NCI-H226 (cell line): ENCODE data around the gene PCIF1.

Experiments used
- DNase-seq: peaks from one replicate; pipeline ENCODE4 v3.0.0-alpha.2; 2015

The PCIF1 gene

DNA sequence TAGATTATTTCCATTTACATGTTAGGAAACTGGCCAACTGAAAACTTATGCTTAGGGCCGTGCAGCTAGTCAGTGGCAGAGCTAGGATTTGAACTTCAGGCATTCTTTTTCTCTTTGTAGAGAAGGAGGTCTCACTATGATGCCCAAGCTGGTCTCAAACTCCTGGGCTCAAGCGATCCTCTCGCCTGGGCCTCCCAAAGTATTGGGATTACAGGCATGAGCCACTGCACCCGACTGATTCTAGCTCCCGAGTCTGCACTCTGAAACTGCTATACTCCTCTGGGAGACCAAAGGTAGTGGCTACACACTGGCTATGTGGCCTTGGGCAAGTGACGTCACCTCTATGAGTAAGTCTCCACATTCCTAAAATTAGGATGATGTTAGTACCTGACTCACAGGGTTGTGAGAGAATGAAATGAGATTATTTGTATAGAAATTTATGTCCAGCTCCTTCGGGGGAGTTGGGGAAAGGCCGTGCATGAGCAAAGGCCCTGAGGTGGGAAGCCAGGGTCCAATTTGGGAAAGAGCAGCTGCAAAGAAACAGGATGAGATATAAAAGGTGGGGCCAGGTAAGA, 28.9 kb upstream of the PCIF1 start:
- peak; percentile 77 for DNase-seq

DNA sequence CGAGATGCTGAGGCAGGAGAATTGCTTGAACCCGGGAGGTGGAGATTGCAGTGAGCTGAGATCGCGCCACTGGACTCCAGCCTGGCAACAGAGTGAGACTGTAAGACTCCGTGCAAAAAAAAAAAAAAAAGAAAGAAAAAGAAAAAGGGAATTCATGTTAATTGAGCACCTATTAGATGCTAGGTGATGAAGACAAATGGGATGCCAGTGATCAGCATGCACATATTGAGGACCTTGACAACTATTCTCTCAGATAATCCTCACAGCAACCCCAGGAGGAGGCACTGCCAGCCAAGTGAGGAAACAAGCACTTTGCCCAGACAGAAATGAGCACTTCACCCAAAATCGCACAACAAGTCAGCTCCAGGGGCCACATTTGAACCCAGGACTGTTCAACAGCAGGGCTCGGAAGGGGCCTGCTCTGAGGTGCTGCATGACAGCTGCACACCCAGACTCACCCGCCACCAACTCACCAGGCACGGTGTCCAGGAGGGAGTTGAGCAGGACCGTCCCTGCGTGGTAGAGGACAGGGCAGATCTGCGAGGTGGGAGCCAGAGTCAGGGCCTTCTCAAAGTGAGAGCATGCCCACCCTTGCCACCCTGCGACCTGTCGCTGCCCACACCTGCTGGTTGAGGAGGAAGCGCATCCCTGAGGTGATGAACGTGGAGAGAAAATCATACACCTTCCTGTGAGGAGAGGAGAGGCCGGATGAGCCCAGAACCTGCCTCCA, 27.1 kb upstream of the PCIF1 start:
- no peak for DNase-seq

DNA sequence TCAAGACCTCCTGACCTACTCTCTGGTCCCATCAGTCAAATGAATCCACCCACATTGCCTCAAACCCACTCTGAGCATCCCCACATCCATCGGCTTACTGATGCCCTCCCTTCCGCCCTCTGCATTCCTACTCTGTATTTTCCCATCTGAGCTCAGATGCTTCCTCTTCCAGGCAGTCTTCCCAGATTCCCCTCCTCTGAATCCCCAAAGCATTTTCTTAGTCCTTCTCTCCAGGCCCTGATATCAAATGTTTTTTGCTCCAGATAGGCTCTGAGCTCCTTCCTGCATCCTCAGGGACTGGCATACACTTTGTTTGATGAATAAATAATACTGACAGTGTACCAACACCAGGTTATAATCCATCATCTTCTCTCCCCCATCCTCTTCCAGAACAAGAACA, 26.4 kb upstream of the PCIF1 start:
- DNase-seq = no peak

DNA sequence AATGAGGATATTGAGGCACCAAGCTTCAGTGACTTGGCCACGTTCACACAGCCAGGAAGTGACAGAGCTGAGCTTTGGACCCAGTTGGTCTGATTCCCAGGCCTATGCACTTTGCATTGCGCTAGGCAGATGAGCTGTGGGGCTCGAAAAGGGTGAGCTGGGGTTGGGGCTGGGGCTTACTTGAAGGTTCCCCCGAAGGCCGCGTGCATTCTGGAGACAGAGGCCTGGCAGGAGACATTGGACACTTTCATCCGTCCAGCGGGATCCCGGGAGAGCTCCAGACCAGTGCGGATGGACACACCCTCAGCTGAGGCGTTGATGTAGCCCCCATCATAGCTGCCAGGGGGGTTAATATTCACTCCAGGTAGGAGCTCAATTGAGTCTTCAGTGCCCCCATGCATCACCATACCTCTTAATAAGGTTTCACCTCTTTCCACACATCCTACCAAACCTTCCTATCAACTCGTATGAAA, 25.1 kb upstream of the PCIF1 start:
- DNase-seq = no peak

DNA sequence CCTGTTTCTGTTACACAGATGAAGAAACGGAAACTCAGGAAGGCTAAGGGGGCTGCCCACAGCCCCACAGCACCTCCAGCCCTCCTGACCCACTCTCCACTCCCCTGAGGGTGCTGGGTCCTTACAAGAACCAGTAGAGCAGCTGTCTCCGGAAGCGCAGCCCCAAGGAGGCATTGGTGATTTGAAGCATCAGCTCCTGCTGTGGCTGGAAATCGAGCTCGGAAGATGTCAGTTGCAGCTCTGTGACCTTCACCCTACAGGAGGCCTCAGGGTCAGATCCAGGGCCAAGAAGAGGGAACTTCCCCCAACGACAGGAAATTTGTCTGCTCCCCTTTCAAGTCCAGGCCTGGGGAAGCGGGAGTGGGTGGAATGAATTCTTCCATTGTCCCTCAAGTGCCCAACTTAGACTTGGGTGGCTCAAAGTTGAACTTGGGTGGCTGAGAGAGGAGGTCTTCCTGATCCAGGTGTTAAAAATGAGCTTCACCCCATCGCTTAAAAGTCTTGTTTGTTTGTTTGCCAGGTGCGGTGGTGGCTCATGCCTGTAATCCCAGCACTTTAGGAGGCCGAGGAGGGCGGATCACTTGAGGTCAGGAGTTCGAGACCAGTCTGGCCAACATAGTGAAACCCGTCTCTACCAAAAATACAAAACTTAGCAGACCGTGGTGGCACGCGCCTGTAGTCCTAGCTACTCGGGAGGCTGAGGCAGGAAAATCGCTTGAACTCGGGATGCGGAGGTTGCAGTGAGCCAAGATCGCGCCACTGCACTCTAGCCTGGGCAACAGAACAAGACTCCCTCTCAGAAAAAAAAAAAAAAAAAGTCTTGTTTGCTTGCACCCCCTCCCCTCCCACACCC, 24.4 kb upstream of the PCIF1 start:
- DNase-seq = no peak

DNA sequence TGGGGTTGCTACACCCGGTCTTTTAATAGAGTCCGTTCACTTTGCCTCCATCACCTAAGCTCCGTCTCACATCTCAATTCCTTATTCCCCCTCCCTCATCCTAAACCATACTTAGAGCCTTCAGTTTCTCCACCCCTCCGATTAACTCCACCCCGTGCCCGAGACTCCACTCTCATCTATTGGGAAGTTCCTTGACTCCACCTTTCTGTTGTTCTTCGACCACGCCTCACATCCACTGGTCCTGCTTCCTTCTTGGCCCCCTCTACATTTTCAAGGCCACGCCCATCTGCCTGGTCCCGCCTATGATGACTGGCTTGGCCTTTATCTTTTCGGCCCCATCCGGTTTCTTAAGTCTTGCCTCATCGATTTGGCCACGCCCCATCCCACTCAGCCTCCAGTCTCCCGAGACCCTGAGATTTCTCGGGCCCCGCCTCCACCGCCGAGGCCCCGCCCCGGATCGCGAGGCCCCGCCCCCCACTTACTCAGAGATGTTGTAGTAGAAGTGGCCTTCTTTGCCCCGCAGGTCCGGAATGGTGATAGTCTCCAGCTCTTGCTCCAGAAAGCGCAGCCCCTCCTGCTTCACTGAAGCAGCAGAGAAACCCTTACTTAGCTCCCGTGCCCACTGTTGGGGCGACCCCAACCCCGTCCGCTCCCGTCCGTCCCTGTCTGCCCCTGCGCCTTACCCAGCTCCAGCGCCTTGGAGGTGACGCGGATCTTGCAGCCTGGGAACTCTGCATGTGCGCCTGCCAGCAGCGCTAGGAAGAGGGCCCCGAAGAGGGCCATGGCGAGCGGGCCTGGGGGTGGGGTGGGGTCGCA, 23.6 kb upstream of the PCIF1 start:
- DNase-seq = peak; percentile 97

DNA sequence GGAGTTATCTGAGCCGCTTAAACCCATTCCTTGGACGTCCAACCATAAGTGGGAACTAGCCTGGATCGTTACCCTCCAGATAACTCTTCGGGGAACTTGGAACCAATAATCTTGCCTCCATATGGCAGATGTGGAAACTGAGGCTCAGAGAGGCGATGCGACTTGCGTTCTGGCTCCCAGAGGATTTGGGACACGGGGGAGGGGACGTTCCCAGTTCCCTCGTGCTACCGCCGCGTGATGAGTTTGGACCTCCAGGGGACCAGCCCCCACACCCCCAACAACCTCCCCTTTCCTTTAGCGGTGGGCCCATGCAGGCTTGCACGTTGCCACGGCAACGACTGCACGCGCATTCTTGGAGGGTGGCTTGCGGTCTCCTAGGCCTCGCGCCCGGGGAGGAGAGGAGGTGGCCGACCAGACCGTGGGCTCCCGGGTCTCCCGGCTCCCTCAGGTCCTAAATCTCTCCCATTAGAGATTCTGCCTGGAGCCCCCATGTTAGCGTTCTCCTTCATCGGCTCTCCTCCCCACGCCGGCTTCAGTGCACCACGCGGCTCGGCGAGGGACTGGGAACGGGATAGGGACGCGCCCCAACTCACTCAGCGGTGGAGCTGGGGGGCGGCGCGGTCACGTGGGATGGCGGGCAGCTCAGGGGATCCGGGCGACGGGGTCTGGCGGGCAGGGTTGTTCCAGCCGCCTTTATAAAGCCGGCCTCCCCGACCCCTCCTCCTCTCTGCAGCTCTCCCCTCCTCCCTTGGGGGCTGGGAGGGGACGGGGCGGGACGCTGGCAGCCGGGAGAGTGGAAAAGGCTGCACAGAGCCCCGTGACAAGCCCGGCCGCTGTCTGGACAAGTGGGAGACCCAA, 22.8 kb upstream of the PCIF1 start, which contains the start of gene PLTP:
TSS of gene PLTP (minus strand) at position 670 of the 858 bp plus-strand sequence. CDS start 703 bp downstream, outside the sequence.
- DNase-seq = no peak

DNA sequence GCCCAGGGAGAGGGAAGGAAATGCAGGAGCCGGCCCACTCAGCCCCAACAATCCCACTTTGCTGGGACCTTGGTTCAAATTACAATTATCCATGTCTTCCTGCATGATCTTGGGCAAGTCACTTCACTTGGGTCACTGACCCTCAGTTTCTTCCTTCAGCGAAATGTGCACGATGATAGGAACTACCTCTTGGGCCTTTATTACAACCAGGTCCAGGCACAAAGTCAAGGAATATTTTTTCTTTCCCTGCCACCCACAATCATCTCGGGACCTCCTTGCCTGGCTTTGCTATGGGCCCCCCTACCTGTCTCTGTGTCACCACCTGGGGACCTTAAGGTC, 22.2 kb upstream of the PCIF1 start:
- DNase-seq = no peak

DNA sequence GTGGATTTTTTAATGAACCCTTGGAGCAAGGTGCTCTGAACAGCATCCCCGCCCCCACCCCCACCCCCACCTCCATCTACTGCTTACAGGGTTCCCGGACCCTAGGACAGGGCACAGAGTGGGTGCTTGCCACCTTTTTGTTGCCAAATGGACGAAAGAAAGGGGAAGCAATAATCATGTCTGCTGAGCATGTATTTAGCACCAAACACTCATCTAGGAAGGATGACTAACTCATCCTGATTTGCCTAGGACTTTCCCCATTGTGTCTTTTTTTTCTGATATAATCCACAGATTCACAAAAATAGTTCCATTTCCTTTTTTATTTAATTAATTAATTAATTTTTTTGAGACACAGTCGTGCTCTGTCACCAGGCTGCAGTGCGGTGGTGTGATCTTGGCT, 21.4 kb upstream of the PCIF1 start:
- no peak for DNase-seq

DNA sequence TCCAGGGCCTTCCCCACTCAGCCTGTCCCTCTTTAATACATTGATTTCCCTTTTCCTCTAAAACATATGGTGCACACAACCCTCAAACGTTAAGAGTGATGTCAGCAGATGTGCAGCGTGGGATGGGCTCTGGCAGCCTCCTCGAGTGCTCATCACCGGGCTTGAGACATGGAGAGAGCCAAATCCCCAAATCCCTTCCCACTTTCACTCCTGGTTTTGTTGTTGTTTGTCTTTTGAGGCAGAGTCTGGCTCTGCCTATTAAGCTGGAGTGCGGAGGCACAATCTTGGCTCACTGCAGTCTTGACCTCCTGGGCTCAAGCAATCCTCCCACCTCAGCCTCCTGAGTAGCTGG, 16.7 kb upstream of the PCIF1 start:
- no peak for DNase-seq

DNA sequence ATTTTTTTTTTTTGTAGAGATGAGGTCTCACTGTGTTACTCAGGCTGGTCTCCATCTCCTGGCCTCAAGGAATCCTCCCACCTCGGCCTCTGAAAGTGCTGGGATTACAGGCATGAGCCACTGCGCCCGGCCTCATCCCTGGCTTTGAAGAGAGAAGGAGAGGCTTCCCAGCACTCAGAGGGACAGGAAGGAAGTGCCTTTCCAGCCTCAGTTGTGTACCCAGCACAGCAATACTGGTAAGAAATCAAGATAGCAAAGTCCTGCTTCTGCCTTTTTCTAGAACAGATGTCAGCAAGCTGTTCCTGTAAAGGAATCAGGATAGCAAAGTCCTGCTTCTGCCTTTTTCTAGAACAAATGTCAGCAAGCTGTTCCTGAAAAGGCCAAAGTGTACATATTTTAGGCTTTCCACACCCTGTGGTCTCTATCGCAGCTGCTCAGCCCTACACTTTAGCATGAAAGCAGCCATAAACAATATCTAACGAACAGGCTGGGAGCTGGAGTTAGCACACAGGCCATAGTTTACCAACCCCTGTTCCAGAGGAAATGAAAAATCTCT, 16.2 kb upstream of the PCIF1 start:
- DNase-seq = no peak

DNA sequence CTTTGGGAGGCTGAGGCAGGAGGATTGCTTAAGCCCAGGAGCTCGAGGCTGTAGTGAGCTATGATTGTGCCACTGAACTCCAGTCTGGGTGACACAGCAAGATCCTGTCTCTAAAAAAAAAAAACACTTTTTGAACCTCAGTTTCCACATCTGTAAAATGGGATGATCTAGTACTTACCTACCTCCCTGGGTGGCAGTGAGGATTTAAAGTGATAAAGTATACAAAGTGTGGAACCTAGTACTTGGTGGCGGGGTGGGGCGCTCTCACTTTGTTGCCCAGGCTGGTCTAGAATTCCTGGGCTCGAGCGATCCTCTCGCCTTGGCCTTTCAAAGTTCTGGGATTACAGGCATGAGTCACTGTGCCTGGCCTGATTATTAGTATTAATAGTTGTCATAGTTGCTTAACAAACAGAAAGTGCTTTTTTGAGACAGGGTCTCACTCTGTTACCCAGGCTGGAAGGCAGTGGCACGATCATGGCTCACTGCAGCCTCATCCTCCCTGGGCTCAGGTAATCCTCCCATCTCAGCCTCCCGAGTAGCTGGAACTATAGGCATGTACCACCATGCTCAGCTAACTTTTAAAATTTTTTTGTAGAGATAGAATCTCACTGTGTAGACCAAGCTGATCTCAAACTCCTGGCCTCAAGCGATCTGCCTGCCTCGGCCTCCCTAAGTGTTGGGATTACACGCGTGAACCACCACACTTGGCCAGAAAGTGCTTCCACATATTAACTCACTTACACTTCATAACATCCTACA, 15.5 kb upstream of the PCIF1 start:
- DNase-seq = no peak

DNA sequence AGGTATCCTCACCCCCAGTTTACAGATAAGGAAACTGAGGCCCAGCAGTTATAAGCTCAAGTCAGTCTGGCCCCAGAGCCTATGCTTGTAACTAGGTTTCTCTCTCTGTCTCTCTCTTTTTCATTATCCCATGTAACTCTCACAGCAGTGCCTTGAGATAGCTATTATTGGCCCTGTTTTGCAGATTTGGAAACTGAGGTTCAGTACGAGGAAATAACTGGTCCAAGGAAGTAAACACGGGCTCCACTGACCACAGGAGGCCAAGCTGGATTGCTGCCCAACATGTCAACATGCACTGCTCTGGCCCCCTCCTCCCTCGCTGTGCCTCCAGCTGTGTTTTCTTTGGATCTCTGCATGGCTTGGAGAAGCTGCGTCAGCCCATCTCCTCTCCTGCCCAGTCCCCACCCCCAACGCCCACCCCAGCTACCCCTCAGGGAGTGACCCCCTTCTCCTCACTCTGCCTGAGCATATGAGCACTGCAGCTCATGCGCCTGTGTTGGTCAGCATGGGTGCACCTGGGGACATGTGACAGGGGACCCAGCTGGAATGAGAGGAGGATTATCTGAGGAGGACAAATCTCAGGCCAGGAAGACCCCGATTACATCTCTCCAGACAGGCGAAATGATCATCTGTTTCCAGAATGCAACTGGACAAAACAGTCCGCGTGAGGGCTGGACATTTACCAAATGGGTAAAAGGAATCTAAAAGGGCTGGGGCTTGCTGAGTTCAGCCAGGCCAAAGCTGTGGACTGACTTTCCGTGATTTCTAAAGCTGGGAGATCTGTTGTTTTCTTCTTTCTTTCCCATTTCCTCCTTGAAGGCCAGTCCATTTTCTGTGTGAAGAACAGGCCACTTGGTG, 14.7 kb upstream of the PCIF1 start:
- DNase-seq = no peak

DNA sequence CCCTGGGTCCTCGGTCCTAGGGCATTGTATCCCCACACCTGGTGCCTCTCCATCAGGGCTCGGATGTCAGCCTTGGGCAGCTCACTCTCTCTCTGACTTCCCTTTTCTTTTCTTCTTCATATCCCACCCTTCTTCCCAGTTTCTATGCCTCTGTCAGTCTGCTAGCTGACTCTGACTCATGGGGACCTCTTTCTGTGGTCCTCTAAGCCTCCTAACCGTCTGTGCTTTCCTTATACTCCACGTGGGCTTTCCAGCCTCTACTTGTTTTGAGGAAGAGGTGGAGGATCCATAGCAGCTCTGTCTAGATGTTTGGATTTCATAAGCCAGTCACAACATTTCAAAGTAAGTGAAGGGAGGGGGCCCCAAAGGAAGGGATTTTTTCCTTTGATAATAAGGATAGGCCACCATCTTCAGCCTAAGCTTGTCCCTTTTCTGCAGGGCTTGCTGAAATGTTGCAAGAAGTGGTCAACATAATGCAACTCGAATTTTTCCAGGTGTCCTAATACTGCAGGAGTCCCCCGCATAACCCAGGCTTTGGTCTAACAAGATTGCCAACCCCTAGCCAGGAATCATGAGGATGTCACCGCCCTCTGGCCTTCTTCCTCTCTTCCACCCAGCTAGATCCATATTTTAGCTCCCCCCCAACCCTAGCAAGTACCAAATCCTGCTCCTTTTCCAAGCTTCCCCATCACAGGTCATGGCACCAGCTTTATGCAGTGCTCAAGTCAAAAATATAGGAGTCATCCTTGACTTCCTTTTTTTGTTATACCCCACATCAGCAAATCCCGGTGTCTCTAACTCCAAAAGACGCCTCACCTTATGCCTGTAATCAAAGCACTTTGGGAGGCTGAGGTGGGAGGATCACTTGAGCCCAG, 13.8 kb upstream of the PCIF1 start:
- no peak for DNase-seq

DNA sequence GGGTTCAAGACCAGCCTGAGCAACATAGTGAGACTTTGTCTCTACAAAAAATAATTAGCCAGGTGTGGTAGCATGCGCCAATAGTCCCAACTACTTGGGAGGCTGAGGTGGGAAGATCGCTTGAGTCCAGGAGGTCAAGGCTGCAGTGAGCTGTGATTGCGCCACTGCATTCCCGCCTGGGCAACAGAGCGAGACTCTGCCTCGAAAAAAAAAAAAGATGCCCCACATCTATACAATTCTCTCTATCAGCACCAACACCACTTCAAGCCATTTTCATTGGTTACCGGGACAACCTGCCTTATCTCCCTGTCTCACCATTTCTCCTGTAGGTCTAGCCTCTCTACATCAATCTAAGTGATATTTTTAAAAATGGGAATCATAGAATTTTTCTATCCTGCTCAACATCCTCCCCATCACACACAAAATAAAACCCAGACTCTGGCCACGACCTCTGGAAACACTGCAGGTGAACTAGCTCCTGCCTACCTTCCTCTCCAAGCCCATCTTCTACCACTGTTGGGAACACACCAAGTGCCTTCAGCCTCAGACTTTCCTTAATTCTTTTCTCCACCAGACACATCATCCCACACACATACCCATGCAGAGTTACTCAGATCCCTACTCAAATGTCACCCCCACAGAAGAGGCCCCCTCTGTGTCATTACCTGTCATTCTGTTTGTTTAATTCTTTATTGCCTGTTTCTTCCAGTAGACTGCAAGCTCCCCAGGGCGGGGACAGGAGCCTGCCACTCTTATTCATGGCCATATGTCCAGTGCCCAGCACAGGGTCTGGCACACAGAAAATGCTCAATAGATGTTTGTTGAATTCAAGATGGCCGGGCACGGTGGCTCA, 12.9 kb upstream of the PCIF1 start:
- DNase-seq = no peak

DNA sequence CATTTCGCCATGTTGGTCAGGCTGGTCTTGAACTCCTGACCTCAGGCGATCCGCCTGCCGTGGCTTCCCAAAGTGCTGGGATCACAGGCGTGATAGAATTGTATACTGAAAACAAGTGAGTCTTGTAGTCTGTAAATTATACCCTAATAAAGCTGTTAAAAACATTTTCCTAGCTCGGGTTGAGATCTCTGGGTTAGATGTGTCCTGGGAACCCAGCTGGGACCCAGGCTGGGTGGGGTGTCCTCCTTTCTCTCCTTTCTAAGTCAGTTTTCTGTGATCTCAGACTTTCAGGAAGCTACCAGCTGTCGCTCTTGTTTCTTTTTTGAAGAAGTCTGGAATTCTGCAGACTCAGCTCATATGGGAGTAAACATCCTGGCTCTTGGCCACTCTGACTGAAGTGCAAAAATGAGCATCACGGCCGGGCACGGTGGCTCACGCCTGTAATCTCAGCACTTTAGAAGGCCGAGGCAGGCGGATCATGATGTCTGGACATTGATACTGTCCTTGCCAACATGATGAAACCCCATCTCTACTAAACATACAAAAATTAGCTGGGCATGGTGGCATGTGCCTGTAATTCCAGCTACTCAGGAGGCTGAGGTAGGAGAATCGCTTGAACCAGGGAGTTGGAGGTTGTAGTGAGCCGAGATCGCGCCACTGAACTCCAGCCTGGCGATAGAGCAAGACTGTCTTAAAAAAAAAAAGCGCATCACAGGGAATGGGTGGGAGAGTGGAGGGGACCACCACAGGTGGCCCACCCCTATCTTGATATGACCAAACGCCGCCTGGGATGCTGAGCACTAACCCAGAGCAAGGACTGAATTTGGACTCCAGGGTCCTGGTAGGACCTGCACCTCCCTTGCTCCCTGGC, 9.9 kb upstream of the PCIF1 start:
- no peak for DNase-seq
